Trophoblast cell (in vitro differentiated cells and primary cell): ENCODE measurements around the gene SF3B4.

Experiments used
- DNase-seq, 2 donors: peaks; one replicate each; pipeline ENCODE4 v3.0.0-alpha.2; 2016
- H2AFZ ChIP-seq: 2 replicates; pipeline ENCODE4 v1.6.1; 2013; ENCODE audit warnings: low read length, moderate library complexity, mild to moderate bottlenecking; ENCODE audit not compliant: insufficient read depth, poor library complexity
- H2AK5ac ChIP-seq: 2 replicates; pipeline ENCODE4 v1.6.1; 2013; ENCODE audit warnings: mild to moderate bottlenecking, low read length
- H2BK120ac ChIP-seq: 2 replicates; pipeline ENCODE4 v1.6.1; 2013; ENCODE audit warnings: low read length, mild to moderate bottlenecking, moderate library complexity; ENCODE audit not compliant: insufficient read depth, poor library complexity
- H2BK12ac ChIP-seq: 2 replicates; pipeline ENCODE4 v1.6.1; 2013; ENCODE audit warnings: mild to moderate bottlenecking, low read length, moderate library complexity
- H2BK5ac ChIP-seq: 2 replicates; pipeline ENCODE4 v1.6.1; 2013; ENCODE audit warnings: low read length, low read depth, moderate library complexity, mild to moderate bottlenecking; ENCODE audit not compliant: poor library complexity
- H3K14ac ChIP-seq: 2 replicates; pipeline ENCODE4 v1.6.1; 2013; ENCODE audit warnings: mild to moderate bottlenecking, low read length
- H3K18ac ChIP-seq: 2 replicates; pipeline ENCODE4 v1.6.1; 2013; ENCODE audit warnings: mild to moderate bottlenecking, low read length
- H3K23ac ChIP-seq: 2 replicates; pipeline ENCODE4 v1.6.1; 2013; ENCODE audit warnings: low read length
- H3K27ac ChIP-seq: 2 replicates; pipeline ENCODE4 v1.5.1; 2013; ENCODE audit warnings: low read depth, mild to moderate bottlenecking, inconsistent platforms, low read length, moderate library complexity
- H3K27me3 ChIP-seq: 2 replicates; pipeline ENCODE4 v1.6.1; 2013; ENCODE audit warnings: inconsistent platforms, mild to moderate bottlenecking, low read length, moderate library complexity; ENCODE audit not compliant: insufficient read depth
- H3K36me3 ChIP-seq, 2 experiments: 1 replicate in 1 of 2; 2 replicates in 1 of 2; pipeline ENCODE4 v1.6.1; 2013; ENCODE audit warnings: low read length in 2 of 2, mild to moderate bottlenecking in 2 of 2, moderate library complexity in 1 of 2; ENCODE audit not compliant: insufficient read depth in 2 of 2, control insufficient read depth in 1 of 2
- H3K4ac ChIP-seq: 2 replicates; pipeline ENCODE4 v1.6.1; 2013; ENCODE audit warnings: low read depth, mild to moderate bottlenecking, low read length, moderate library complexity
- H3K4me1 ChIP-seq, 2 experiments: 1 replicate in 1 of 2; 2 replicates in 1 of 2; pipeline ENCODE4 v1.6.1; 2013; ENCODE audit warnings: low read length in 2 of 2, mild to moderate bottlenecking in 2 of 2, moderate library complexity in 1 of 2; ENCODE audit not compliant: insufficient read depth in 2 of 2, control insufficient read depth in 1 of 2
- H3K4me2 ChIP-seq: 2 replicates; pipeline ENCODE4 v1.6.1; 2013; ENCODE audit warnings: inconsistent platforms, mild to moderate bottlenecking, low read length, moderate library complexity
- H3K4me3 ChIP-seq: 2 replicates; pipeline ENCODE4 v1.5.1; 2013; ENCODE audit warnings: mild to moderate bottlenecking, low read depth, low read length, inconsistent platforms
- H3K79me1 ChIP-seq: one replicate; pipeline ENCODE4 v1.6.1; 2013; ENCODE audit warnings: low read length
- H3K79me2 ChIP-seq: 2 replicates; pipeline ENCODE4 v1.6.1; 2013; ENCODE audit warnings: low read length, mild to moderate bottlenecking; ENCODE audit not compliant: control insufficient read depth, insufficient read depth, poor library complexity
- H3K9ac ChIP-seq: 2 replicates; pipeline ENCODE4 v1.6.1; 2013; ENCODE audit warnings: mild to moderate bottlenecking, low read length
- H3K9me3 ChIP-seq: 2 replicates; pipeline ENCODE4 v1.6.1; 2013; ENCODE audit warnings: low read depth, mild to moderate bottlenecking, control low read depth, inconsistent platforms, low read length; ENCODE audit not compliant: insufficient read depth
- H4K12ac ChIP-seq: 2 replicates; pipeline ENCODE4 v1.6.1; 2013; ENCODE audit warnings: low read depth, mild to moderate bottlenecking, low read length, moderate library complexity
- H4K8ac ChIP-seq: 2 replicates; pipeline ENCODE4 v1.6.1; 2013; ENCODE audit warnings: low read depth, mild to moderate bottlenecking, low read length, moderate library complexity
- H4K91ac ChIP-seq: one replicate; pipeline ENCODE4 v1.6.1; 2013; ENCODE audit warnings: low read depth, mild to moderate bottlenecking, low read length, moderate library complexity
- WGBS: extraction: QIAGEN DNeasy Blood & Tissue Kit; methylation state at CpG from one replicate; pipeline ENCODE4 v1.1.7; 2013; ENCODE audit warnings: missing lambda C conversion rate; ENCODE audit not compliant: insufficient read length, insufficient coverage; ENCODE audit errors: extremely low coverage; 5-methylcytosine and 5-hydroxymethylcytosine counted together

The SF3B4 gene

DNA sequence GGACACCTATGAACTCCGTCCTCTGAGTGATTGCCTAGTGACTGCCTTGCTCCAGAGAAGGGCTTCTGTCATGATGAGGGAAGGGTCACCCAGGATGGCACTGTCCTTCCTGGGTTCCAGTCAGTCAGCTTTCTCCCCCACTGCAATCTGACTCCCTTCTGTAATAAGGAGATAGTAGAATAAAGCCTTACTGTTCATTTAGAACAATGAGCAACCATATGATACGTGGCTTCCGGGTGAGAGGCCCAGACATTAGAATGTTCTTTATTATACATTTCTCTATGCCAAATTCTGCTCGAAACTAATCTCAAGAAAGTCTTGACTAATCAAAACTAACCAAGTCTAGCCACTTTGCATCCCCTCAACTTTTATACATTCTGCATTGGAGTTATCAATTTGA is 17.6 kb upstream of the SF3B4 start:
- no peak overlapping the region for H3K4me3 ChIP-seq
- H3K9me3 ChIP-seq: no peaks in the 10 kb centered on the region
- H3K4me1 ChIP-seq: no peaks in the 10 kb centered on the region
- H4K91ac ChIP-seq: no peak overlapping the region
- no peaks in the 10 kb centered on the region for H3K79me2 ChIP-seq
- no peak overlapping the region for H3K4me2 ChIP-seq
- no peak overlapping the region for H2AFZ ChIP-seq
- no CpG with 5 or more reads among the region's 4 CpGs for WGBS
- no peak for DNase-seq
- H2AK5ac ChIP-seq: no peak overlapping the region
- no peak overlapping the region for H2BK12ac ChIP-seq
- no peak overlapping the region for H3K23ac ChIP-seq
- H3K4ac ChIP-seq: no peak overlapping the region
- H3K36me3 ChIP-seq: peaks cover 26 to 43% of the 10 kb centered on the region in 2 experiments
- no peak overlapping the region for H2BK5ac ChIP-seq
- no peak overlapping the region for H4K8ac ChIP-seq
- H3K9ac ChIP-seq: no peak overlapping the region
- H3K18ac ChIP-seq: no peak overlapping the region
- H2BK120ac ChIP-seq: no peak overlapping the region
- H3K14ac ChIP-seq: no peak overlapping the region
- no peaks in the 10 kb centered on the region for H3K27me3 ChIP-seq
- H3K27ac ChIP-seq: no peak overlapping the region
- H3K79me1 ChIP-seq: no peaks in the 10 kb centered on the region
- H4K12ac ChIP-seq: no peak overlapping the region

DNA sequence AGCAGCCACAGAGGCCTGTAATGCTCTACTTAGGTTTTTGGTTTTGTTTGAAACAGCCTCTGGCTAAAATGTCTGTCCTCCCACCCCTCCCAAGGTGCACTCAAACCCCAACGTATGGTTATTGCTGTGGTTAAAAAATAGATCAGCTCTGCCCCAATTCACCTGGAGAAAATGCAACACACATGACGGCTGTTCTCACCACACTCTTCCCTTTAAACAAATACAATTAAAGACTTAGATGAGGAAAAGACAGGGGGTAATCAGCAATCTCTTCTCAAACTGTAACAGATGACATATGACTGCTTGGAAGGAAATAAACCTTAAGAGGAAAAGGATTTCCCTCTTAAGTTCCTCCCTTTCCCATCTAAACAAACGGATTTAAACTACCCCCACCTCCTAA is 15.3 kb upstream of the SF3B4 start:
- no peak overlapping the region for H4K8ac ChIP-seq
- no peak overlapping the region for H3K4me2 ChIP-seq
- H2AFZ ChIP-seq: no peak overlapping the region
- H3K4me1 ChIP-seq: peaks cover 3 to 7% of the 10 kb centered on the region in 2 experiments
- no peak overlapping the region for H3K9ac ChIP-seq
- H2BK12ac ChIP-seq: no peak overlapping the region
- no peak overlapping the region for H3K18ac ChIP-seq
- no peaks in the 10 kb centered on the region for H3K9me3 ChIP-seq
- H3K27me3 ChIP-seq: no peaks in the 10 kb centered on the region
- no peak overlapping the region for H4K91ac ChIP-seq
- H3K23ac ChIP-seq: no peak overlapping the region
- no peak overlapping the region for H3K4ac ChIP-seq
- H3K36me3 ChIP-seq: peaks cover 21 to 31% of the 10 kb centered on the region in 2 experiments
- no peak overlapping the region for H3K27ac ChIP-seq
- no peaks in the 10 kb centered on the region for H3K79me2 ChIP-seq
- peaks cover 12% of the 10 kb centered on the region for H3K79me1 ChIP-seq
- WGBS: no CpG with 5 or more reads among the region's 3 CpGs
- no peak for DNase-seq
- no peak overlapping the region for H2AK5ac ChIP-seq
- H2BK5ac ChIP-seq: no peak overlapping the region
- no peak overlapping the region for H3K14ac ChIP-seq
- no peak overlapping the region for H2BK120ac ChIP-seq
- H3K4me3 ChIP-seq: no peak overlapping the region
- H4K12ac ChIP-seq: no peak overlapping the region

DNA sequence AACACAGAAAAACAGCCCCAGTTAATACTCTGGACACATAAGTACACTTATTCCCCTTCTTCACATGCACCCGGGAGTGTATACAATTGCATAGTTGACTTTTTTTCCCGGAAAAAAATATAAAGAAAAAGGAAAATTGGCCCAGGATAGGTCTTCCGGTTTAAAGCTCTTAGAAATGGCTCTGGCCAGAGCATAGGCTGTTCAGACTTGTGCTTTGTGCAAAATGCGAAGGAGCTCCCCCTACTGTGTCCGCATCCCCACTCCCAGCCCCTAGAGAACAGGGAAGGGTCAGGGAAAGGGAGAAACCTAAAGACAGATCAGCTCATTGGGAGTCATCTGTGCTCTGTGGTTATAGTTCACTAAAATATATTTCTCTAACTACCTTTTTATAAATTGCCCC is 14.6 kb upstream of the SF3B4 start:
- DNase-seq: peak in 1 of 2 donors; percentile 41
- H4K91ac ChIP-seq: no peak overlapping the region
- no peak overlapping the region for H3K9ac ChIP-seq
- no peak overlapping the region for H2BK120ac ChIP-seq
- no peak overlapping the region for H3K18ac ChIP-seq
- no peak overlapping the region for H4K12ac ChIP-seq
- H3K27ac ChIP-seq: no peak overlapping the region
- H3K27me3 ChIP-seq: no peaks in the 10 kb centered on the region
- no peaks in the 10 kb centered on the region for H3K9me3 ChIP-seq
- H2BK5ac ChIP-seq: no peak overlapping the region
- H2AFZ ChIP-seq: no peak overlapping the region
- H3K4me2 ChIP-seq: no peak overlapping the region
- H3K36me3 ChIP-seq: peaks cover 21 to 26% of the 10 kb centered on the region in 2 experiments
- no peak overlapping the region for H3K4ac ChIP-seq
- H2AK5ac ChIP-seq: no peak overlapping the region
- no peak overlapping the region for H2BK12ac ChIP-seq
- no peak overlapping the region for H3K4me3 ChIP-seq
- H3K79me2 ChIP-seq: no peaks in the 10 kb centered on the region
- H3K79me1 ChIP-seq: peaks cover 18% of the 10 kb centered on the region
- H3K14ac ChIP-seq: no peak overlapping the region
- no peak overlapping the region for H4K8ac ChIP-seq
- H3K23ac ChIP-seq: no peak overlapping the region
- H3K4me1 ChIP-seq: peaks cover 5 to 9% of the 10 kb centered on the region in 2 experiments
- no CpG with 5 or more reads among the region's 5 CpGs for WGBS

GRCh38 chr1:149940427-149940826 is 12.8 kb upstream of the SF3B4 start:
- Histone ChIP-seq H3K23ac (no peak overlapping the region), H3K79me2 (peaks cover 5% of the 10 kb centered on the region), H3K9me3 (no peaks in the 10 kb centered on the region), H4K12ac (no peak overlapping the region), H3K14ac (no peak overlapping the region), H3K4me1 (peaks cover 7 to 20% of the 10 kb centered on the region in 2 experiments), H3K27ac (no peak overlapping the region), H3K18ac (no peak overlapping the region), H2AFZ (no peak overlapping the region), H3K4me2 (no peak overlapping the region), H2BK12ac (peak overlapping the region; percentile 53), H3K4ac (no peak overlapping the region), H2BK5ac (no peak overlapping the region), H3K9ac (no peak overlapping the region), H3K27me3 (no peaks in the 10 kb centered on the region), H4K8ac (no peak overlapping the region), H3K36me3 (peaks cover 15 to 18% of the 10 kb centered on the region in 2 experiments), H2AK5ac (no peak overlapping the region), H3K4me3 (no peak overlapping the region), H2BK120ac (no peak overlapping the region), H4K91ac (no peak overlapping the region), H3K79me1 (peaks cover 31% of the 10 kb centered on the region)
- no CpG with 5 or more reads among the region's 3 CpGs for WGBS
- DNase-seq: no peak
